H1 (cell line): Measurements from ENCODE around the gene COL17A1. TPM values are rescaled to one million over a fixed set of nuclear protein-coding genes. Genes with fewer than 3 reads are reported as not detected.
A peak's percentile ranks its signal among the peaks of the same experiment; 100 is the strongest.

Experiments used
- CTCF ChIA-PET: fragments of 300-600 bp; sonication (Branson Sonifier 250); formaldehyde crosslinking; loops from one replicate; lab custom pipeline; 2021; ENCODE audit not compliant: partially characterized antibody; lab: Charles Lee
- POLR2A ChIA-PET: fragments of 300-600 bp; sonication (Branson Sonifier 250); formaldehyde crosslinking; loops from one replicate; lab custom pipeline; 2021; ENCODE audit warnings: inconsistent platforms; ENCODE audit not compliant: partially characterized antibody; lab: Charles Lee
- DNase-seq, 2 experiments: peaks; one replicate each; pipeline versions ENCODE4 v3.0.0 to v3.0.0-alpha.2; 2010 to 2022; ENCODE audit warnings: low spot score in 2 of 2, low read depth in 1 of 2, mixed read lengths in 1 of 2
- FAIRE-seq: peaks from 2 replicates; lab custom pipeline; 2011; peaks lifted over from hg19 to GRCh38; lab: Jason Lieb, UNC
- H2AFZ ChIP-seq: 2 replicates; pipeline ENCODE4 v1.8.1; 2012; ENCODE audit warnings: low read length, inconsistent platforms
- H2AK5ac ChIP-seq: 2 replicates; pipeline ENCODE4 v1.6.1; 2013; ENCODE audit warnings: low read depth, low read length
- H2BK120ac ChIP-seq: replicated peaks from 2 replicates; pipeline ENCODE3; 2013; ENCODE audit warnings: low read depth, low read length, inconsistent platforms
- H2BK12ac ChIP-seq: 2 replicates; pipeline ENCODE4 v1.6.1; 2013; ENCODE audit warnings: low read depth, low read length
- H2BK15ac ChIP-seq: 2 replicates; pipeline ENCODE4 v1.6.1; 2013; ENCODE audit warnings: low read length
- H2BK20ac ChIP-seq: 2 replicates; pipeline ENCODE4 v1.6.1; 2013; ENCODE audit warnings: low read length
- H2BK5ac ChIP-seq: 2 replicates; pipeline ENCODE4 v1.6.1; 2013; ENCODE audit warnings: low read depth, low read length
- H3K14ac ChIP-seq: 2 replicates; pipeline ENCODE4 v1.6.1; 2013; ENCODE audit warnings: inconsistent platforms; ENCODE audit not compliant: insufficient read length
- H3K18ac ChIP-seq: 2 replicates; pipeline ENCODE4 v1.6.1; 2013; ENCODE audit warnings: low read length; ENCODE audit errors: extremely low read depth
- H3K23ac ChIP-seq: 2 replicates; pipeline ENCODE4 v1.6.1; 2013; ENCODE audit warnings: inconsistent platforms; ENCODE audit not compliant: insufficient read length
- H3K23me2 ChIP-seq: 2 replicates; pipeline ENCODE4 v1.6.1; 2013; ENCODE audit warnings: low read depth, low read length
- H3K27ac ChIP-seq: 2 replicates; pipeline ENCODE4 v1.6.1; 2011; ENCODE audit warnings: low read depth, low read length, inconsistent platforms
- H3K27me3 ChIP-seq, 4 experiments: replicated peaks in 1 of 4; 1 replicate in 1 of 4; 2 replicates in 3 of 4; pipeline versions ENCODE4 v1.6.1 to v1.8.1; 2011 to 2013; ENCODE audit warnings: low read length in 3 of 4, mild to moderate bottlenecking in 3 of 4, inconsistent platforms in 2 of 4, mixed read lengths in 2 of 4, moderate library complexity in 1 of 4; ENCODE audit not compliant: control insufficient read depth in 3 of 4, insufficient read depth in 3 of 4; ENCODE audit errors: extremely low read depth in 1 of 4
- H3K36me3 ChIP-seq, 4 experiments: 2 replicates each; pipeline versions ENCODE4 v1.6.1 to v1.8.1; 2011 to 2013; ENCODE audit warnings: mild to moderate bottlenecking in 4 of 4, low read length in 3 of 4, moderate library complexity in 2 of 4, control low read depth in 1 of 4, inconsistent platforms in 1 of 4; ENCODE audit not compliant: insufficient read depth in 4 of 4, control insufficient read depth in 2 of 4
- H3K4ac ChIP-seq: replicated peaks from 2 replicates; pipeline ENCODE3; 2013; ENCODE audit warnings: low read length, low read depth, mixed read lengths, inconsistent platforms; ENCODE audit not compliant: insufficient read length
- H3K4me1 ChIP-seq, 4 experiments: replicated peaks in 1 of 4; 1 replicate in 1 of 4; 2 replicates in 3 of 4; pipeline versions ENCODE4 v1.6.1 to v1.8.1; 2011 to 2013; ENCODE audit warnings: low read length in 3 of 4, inconsistent platforms in 2 of 4, mixed read lengths in 1 of 4; ENCODE audit not compliant: insufficient read depth in 4 of 4, control insufficient read depth in 3 of 4
- H3K4me2 ChIP-seq, 2 experiments: 2 replicates each; pipeline versions ENCODE4 v1.6.1 to v1.8.1; 2011 to 2013; ENCODE audit warnings: low read depth in 2 of 2, low read length in 2 of 2, control low read depth in 1 of 2, inconsistent platforms in 1 of 2, mild to moderate bottlenecking in 1 of 2; ENCODE audit not compliant: insufficient read depth in 1 of 2
- H3K4me3 ChIP-seq, 4 experiments: fragments of 200-600, 300-600 bp in 1 of 4; sonication (generic), shearing (Covaris generic), sonication (Bioruptor Twin) in 1 of 4; 2 replicates each; pipeline versions ENCODE4 v1.5.1 to v1.8.1; 2011 to 2016; ENCODE audit warnings: low read length in 4 of 4, low read depth in 3 of 4, control low read depth in 2 of 4, inconsistent platforms in 2 of 4, mild to moderate bottlenecking in 2 of 4, mixed read lengths in 1 of 4, moderate library complexity in 1 of 4; ENCODE audit not compliant: insufficient read depth in 2 of 4; ENCODE audit errors: extremely low read depth in 1 of 4
- H3K56ac ChIP-seq: replicated peaks from 2 replicates; pipeline ENCODE3; 2013; ENCODE audit warnings: low read depth, mild to moderate bottlenecking, mixed read lengths, low read length, inconsistent platforms; ENCODE audit not compliant: insufficient read length
- H3K79me1 ChIP-seq: 2 replicates; pipeline ENCODE4 v1.6.1; 2013; ENCODE audit warnings: low read depth, low read length, control low read depth
- H3K79me2 ChIP-seq, 2 experiments: 2 replicates each; pipeline versions ENCODE4 v1.6.1 to v1.8.1; 2012 to 2013; ENCODE audit warnings: low read length in 2 of 2, mild to moderate bottlenecking in 2 of 2, inconsistent platforms in 1 of 2; ENCODE audit not compliant: insufficient read depth in 2 of 2, control insufficient read depth in 1 of 2
- H3K9ac ChIP-seq, 4 experiments: replicated peaks in 1 of 4; 1 replicate in 1 of 4; 2 replicates in 3 of 4; pipeline versions ENCODE4 v1.6.1 to v1.8.1; 2011 to 2013; ENCODE audit warnings: low read depth in 3 of 4, low read length in 3 of 4, control low read depth in 2 of 4, mild to moderate bottlenecking in 2 of 4, moderate library complexity in 2 of 4, inconsistent platforms in 1 of 4; ENCODE audit errors: extremely low read depth in 1 of 4
- H3K9me3 ChIP-seq, 2 experiments: 2 replicates each; pipeline versions ENCODE4 v1.6.1 to v1.8.1; 2012 to 2013; ENCODE audit warnings: mild to moderate bottlenecking in 2 of 2, moderate library complexity in 2 of 2, control low read depth in 1 of 2, inconsistent platforms in 1 of 2, low read depth in 1 of 2, low read length in 1 of 2, mixed read lengths in 1 of 2; ENCODE audit not compliant: insufficient read depth in 2 of 2
- H4K20me1 ChIP-seq, 2 experiments: replicated peaks in 1 of 2; 2 replicates each; pipeline versions ENCODE3 to v1.8.1; 2011 to 2013; ENCODE audit warnings: inconsistent platforms in 2 of 2, low read length in 2 of 2, mild to moderate bottlenecking in 1 of 2; ENCODE audit not compliant: insufficient read depth in 2 of 2, control insufficient read depth in 1 of 2
- H4K5ac ChIP-seq: 2 replicates; pipeline ENCODE4 v1.6.1; 2013; ENCODE audit warnings: low read length, low read depth, mixed read lengths, inconsistent platforms; ENCODE audit not compliant: insufficient read length
- H4K8ac ChIP-seq: 2 replicates; pipeline ENCODE4 v1.8.0; 2013; ENCODE audit warnings: mild to moderate bottlenecking, moderate library complexity, low read length, inconsistent platforms; ENCODE audit not compliant: insufficient read depth; ENCODE audit errors: extremely low read depth
- H4K91ac ChIP-seq: replicated peaks from 2 replicates; pipeline ENCODE3; 2013; ENCODE audit warnings: low read length, mixed read lengths, inconsistent platforms; ENCODE audit not compliant: insufficient read length
- ASH2L ChIP-seq: fragments of 200-600, 300-600 bp; sonication (generic); IDR thresholded peaks from one replicate; pipeline ENCODE4 v1.7.1; 2017; ENCODE audit warnings: low read length
- CBX8 ChIP-seq: fragments of 300-800, 300-1000 bp; sonication (generic); IDR thresholded peaks from 2 replicates; pipeline ENCODE4 v1.7.1; 2016; ENCODE audit warnings: low read depth, low read length, borderline replicate concordance
- CTCF ChIP-seq, 3 experiments: IDR thresholded peaks; 1 replicate in 2 of 3; 2 replicates in 1 of 3; pipeline versions ENCODE4 v1.5.1 to v1.6.1; 2011; ENCODE audit warnings: low read length in 3 of 3, mild to moderate bottlenecking in 3 of 3, inconsistent platforms in 2 of 3, low read depth in 1 of 3, moderate library complexity in 1 of 3; ENCODE audit not compliant: insufficient read depth in 1 of 3; ENCODE audit errors: control extremely low read depth in 1 of 3
- JUN ChIP-seq: IDR thresholded peaks from 2 replicates; pipeline ENCODE4 v1.6.1; 2011; ENCODE audit warnings: low read depth, mild to moderate bottlenecking, improper control_type of control experiment, low read length
- JUND ChIP-seq: IDR thresholded peaks from 2 replicates; pipeline ENCODE4 v1.6.1; 2011; ENCODE audit warnings: mild to moderate bottlenecking, improper control_type of control experiment, low read length
- PHF8 ChIP-seq: fragments of 200-600 bp; sonication (generic); conservative IDR thresholded peaks from 2 replicates; pipeline ENCODE4 v1.7.1; 2012; ENCODE audit warnings: low read depth, mild to moderate bottlenecking, inconsistent platforms, low read length, moderate library complexity
- SUZ12 ChIP-seq: fragments of 200-600 bp; sonication (generic); IDR thresholded peaks from 2 replicates; pipeline ENCODE4 v1.6.1; 2012; ENCODE audit warnings: mild to moderate bottlenecking, inconsistent platforms, low read length, moderate library complexity, mixed read lengths
- TBP ChIP-seq: IDR thresholded peaks from 2 replicates; pipeline ENCODE4 v1.6.1; 2011; ENCODE audit warnings: low read depth, low read length, improper control_type of control experiment
- WGBS, 2 experiments: shearing (Covaris generic) in 1 of 2; methylation state at CpG; one replicate each; pipeline versions ENCODE4 v1.1.6 to v1.1.7; 2013 to 2015; ENCODE audit warnings: low lambda C conversion rate in 2 of 2, mixed read lengths in 2 of 2, inconsistent platforms in 1 of 2, low coverage in 1 of 2, missing lambda C conversion rate in 1 of 2; ENCODE audit not compliant: insufficient replicate concordance in 2 of 2, insufficient coverage in 1 of 2, insufficient read length in 1 of 2; ENCODE audit errors: extremely low coverage in 1 of 2, missing lambda C conversion rate in 1 of 2; 5-methylcytosine and 5-hydroxymethylcytosine counted together
- polyA plus RNA-seq, 7 experiments: library from polyadenylated mRNA; depleted of rRNA in 3 of 7; stranded (reverse) in 5 of 7; unstranded in 2 of 7; fragments of >200 nt in 5 of 7; fragments of 200-250 nt in 2 of 7; gene quantifications; 1 replicate in 5 of 7; 2 replicates in 1 of 7; 4 replicates in 1 of 7; pipeline versions ENCODE4 v1.2.1 to v1.2.3, GENCODE V29; 2011 to 2013; ENCODE audit warnings: missing spikeins in 2 of 7, mixed read lengths in 2 of 7
- total RNA-seq: library from RNA; stranded (reverse); fragmentation: NEBNext Ultra II Directional; extraction: Animal tissue kit (Norgen Biotek cat#: 25700); gene quantifications from 2 replicates; pipeline ENCODE4 v1.2.1, GENCODE V29; 2021

COL17A1 gene
- total and polyA plus RNA-seq, 2 of the 8 experiments (the other 6 are each of a cell fraction or from before 2014, with no cell fraction given) = 0.35 to 0.37 TPM

- Histone ChIP-seq H2AK5ac (no peak overlapping the region), H4K8ac (peak overlapping the region; percentile 98; the same call in 1 of the 2 replicates), H3K18ac (peak overlapping the region; percentile 89; the same call in 1 of the 2 replicates), H3K27me3 (no peaks in the 10 kb centered on the region), H3K4me1 (peaks cover 0 to 8% (median 4%) of the 10 kb centered on the region in 4 experiments; a peak in 4 of 7 replicates), H3K23me2 (peaks cover 5% of the 10 kb centered on the region), H3K36me3 (no peaks in the 10 kb centered on the region; a peak in 1 of 8 replicates), H3K79me1 (no peaks in the 10 kb centered on the region), H3K4me2 (peak overlapping the region; percentile 80 to 92), H3K4me3 (peak overlapping the region; percentile 68 to 96 (median 88)), H4K20me1 (no peaks in the 10 kb centered on the region), H3K27ac (peak overlapping the region; percentile 94), H2BK20ac (no peak overlapping the region), H3K4ac (no peak overlapping the region), H2BK120ac (peak overlapping the region; percentile 76), H3K56ac (peak overlapping the region; percentile 62), H3K14ac (no peak overlapping the region), H3K23ac (no peak overlapping the region), H4K5ac (peak overlapping the region; percentile 89), H4K91ac (peak overlapping the region; percentile 92), H3K9me3 (no peaks in the 10 kb centered on the region), H3K9ac (peak overlapping the region; percentile 91 to 98 (median 92)), H2AFZ (peak overlapping the region; percentile 60; the same call in 1 of the 2 replicates), H3K79me2 (no peaks in the 10 kb centered on the region), H2BK12ac (no peak overlapping the region), H2BK15ac (no peak overlapping the region; the same call in 1 of the 2 replicates), H2BK5ac (peak overlapping the region; percentile 57)
- CTCF ChIA-PET = interaction anchor here (0.6 to 8.6 kb wide), 27 partner anchors 9 to 488 kb away, joined by 3 to 43 read pairs (median 4); no protein-coding TSS in a partner anchor
- POLR2A ChIA-PET = interaction anchor here (0.7 to 3.9 kb wide), 37 partner anchors 7 to 242 kb away, joined by 3 to 43 read pairs (median 5); partner anchors contain the start of genes GSTO1 and GSTO2
- WGBS, 2 experiments = 21% methylated on average over 23 of the region's 23 CpGs; no CpG with 5 or more reads in 1 of the 2 experiments
- FAIRE-seq = peak; percentile 57
- DNase-seq = no peak
- TF ChIP-seq JUND (0 out of 2 replicates have a peak, but pooled peaks have one; percentile 37), JUN (no peak), SUZ12 (no peak), TBP (no peak), ASH2L (peak; percentile 75), CTCF (IDR thresholded peaks at IDR 0.05; ENCODE audit: control extremely low read depth in 1 of 3, insufficient read depth in 1 of 3, low read depth in 1 of 3, low read length in 3 of 3) (no peak), CBX8 (no peak), PHF8 (peak; percentile 82)
These were observed 36.8 kb upstream of the COL17A1 start for GRCh38 chr10:104122225-104123107.
